Urinary bladder (tissue), 4 donors: Measurements from ENCODE around the gene MRPL17. TPM values are rescaled to one million over a fixed set of nuclear protein-coding genes. Genes with fewer than 3 reads are reported as not detected.

Experiments used
- DNase-seq: peaks from one replicate; pipeline ENCODE4 v3.0.0-alpha.2; 2015; ENCODE audit errors: extremely low spot score
- H3K27ac ChIP-seq: one replicate; pipeline ENCODE4 v1.5.1; 2013; ENCODE audit warnings: low read depth, mild to moderate bottlenecking, moderate library complexity
- H3K36me3 ChIP-seq: one replicate; pipeline ENCODE4 v1.6.1; 2013; ENCODE audit warnings: mild to moderate bottlenecking, moderate library complexity; ENCODE audit not compliant: insufficient read depth
- H3K4me1 ChIP-seq: one replicate; pipeline ENCODE4 v1.6.1; 2013; ENCODE audit warnings: mild to moderate bottlenecking, moderate library complexity; ENCODE audit not compliant: insufficient read depth
- H3K4me3 ChIP-seq: one replicate; pipeline ENCODE4 v1.5.1; 2013; ENCODE audit warnings: low read depth, low read length
- WGBS: extraction: QIAGEN DNeasy Blood & Tissue Kit; methylation state at CpG from one replicate; pipeline ENCODE4 v1.1.7; 2013; 5-methylcytosine and 5-hydroxymethylcytosine counted together
- polyA plus RNA-seq: library from polyadenylated mRNA; stranded (reverse); fragments of 200-250 nt; gene quantifications from one replicate; pipeline ENCODE4 v1.2.3, GENCODE V29; 2013
- total RNA-seq: library from RNA; depleted of rRNA; stranded (reverse); fragments of >200 nt; gene quantifications from one replicate; pipeline ENCODE4 v1.2.3, GENCODE V29; 2014
- donor health status: healthy with polysubstance abuse.
- donor health status: healthy.

Gene MRPL17
- total and polyA plus RNA-seq, 2 donors, result 29.9 to 34.3 TPM

GRCh38 chr11:6640985-6641701, 42.0 kb downstream of the MRPL17 start:
- no peak for DNase-seq
- Histone ChIP-seq H3K4me1 (no peaks in the 10 kb centered on the region), H3K27ac (no peak overlapping the region), H3K36me3 (no peaks in the 10 kb centered on the region), H3K4me3 (no peak overlapping the region)
- 92% methylated on average over 26 of the region's 26 CpGs for WGBS

GRCh38 chr11:6640036-6640984, 42.8 kb downstream of the MRPL17 start:
- DNase-seq, result no peak
- Histone ChIP-seq H3K4me3 (no peak overlapping the region), H3K27ac (no peak overlapping the region), H3K4me1 (no peaks in the 10 kb centered on the region), H3K36me3 (no peaks in the 10 kb centered on the region)
- 94% methylated on average over 36 of the region's 36 CpGs for WGBS

- no peak for DNase-seq
- Histone ChIP-seq H3K27ac (no peak overlapping the region), H3K4me1 (no peaks in the 10 kb centered on the region), H3K4me3 (no peak overlapping the region), H3K36me3 (no peaks in the 10 kb centered on the region)
- 61% methylated on average over 4 of the region's 4 CpGs for WGBS
These were observed 44.7 kb downstream of the MRPL17 start for GRCh38 chr11:6638429-6638828.

GRCh38 chr11:6637871-6638270, 45.3 kb downstream of the MRPL17 start:
- no peak for DNase-seq
- no peaks in the 10 kb centered on the region for H3K36me3 ChIP-seq
- no peak overlapping the region for H3K4me3 ChIP-seq
- no peaks in the 10 kb centered on the region for H3K4me1 ChIP-seq
- H3K27ac ChIP-seq, result no peak overlapping the region
- WGBS, result 15% methylated on average over 3 of the region's 3 CpGs

DNA sequence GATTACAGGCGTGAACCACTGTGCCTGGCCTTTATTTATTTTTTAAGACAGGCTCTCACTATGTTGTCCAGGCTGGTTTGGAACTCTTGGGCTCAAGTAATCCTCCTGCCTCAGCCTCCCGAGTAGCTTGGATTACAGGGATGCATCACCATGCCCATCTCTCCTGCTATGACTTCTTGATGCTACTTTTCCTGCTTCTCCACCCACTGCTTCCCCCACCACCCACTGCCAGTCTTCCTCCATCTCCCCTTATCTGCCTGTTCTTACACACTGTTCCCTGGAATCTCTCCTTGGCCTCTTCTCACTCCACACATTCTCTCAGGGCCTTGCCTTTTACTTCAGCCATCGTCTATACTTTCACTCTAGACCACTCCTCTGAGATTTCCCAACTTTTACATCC, 46.7 kb downstream of the MRPL17 start:
- H3K36me3 ChIP-seq, result no peaks in the 10 kb centered on the region
- H3K27ac ChIP-seq, result no peak overlapping the region
- no peaks in the 10 kb centered on the region for H3K4me1 ChIP-seq
- WGBS, result 77% methylated on average over 3 of the region's 3 CpGs
- no peak for DNase-seq
- no peak overlapping the region for H3K4me3 ChIP-seq

- Histone ChIP-seq H3K4me1 (no peaks in the 10 kb centered on the region), H3K27ac (no peak overlapping the region), H3K36me3 (no peaks in the 10 kb centered on the region), H3K4me3 (no peak overlapping the region)
- WGBS, result 43% methylated on average over 10 of the region's 10 CpGs
- DNase-seq, result no peak
These were observed 47.8 kb downstream of the MRPL17 start for GRCh38 chr11:6635082-6635932.

- Histone ChIP-seq H3K4me1 (no peaks in the 10 kb centered on the region), H3K27ac (no peak overlapping the region), H3K4me3 (no peak overlapping the region), H3K36me3 (no peaks in the 10 kb centered on the region)
- DNase-seq, result no peak
- 67% methylated on average over 1 of the region's 1 CpG for WGBS
These were observed 48.6 kb downstream of the MRPL17 start for GRCh38 chr11:6634534-6634933.

DNA sequence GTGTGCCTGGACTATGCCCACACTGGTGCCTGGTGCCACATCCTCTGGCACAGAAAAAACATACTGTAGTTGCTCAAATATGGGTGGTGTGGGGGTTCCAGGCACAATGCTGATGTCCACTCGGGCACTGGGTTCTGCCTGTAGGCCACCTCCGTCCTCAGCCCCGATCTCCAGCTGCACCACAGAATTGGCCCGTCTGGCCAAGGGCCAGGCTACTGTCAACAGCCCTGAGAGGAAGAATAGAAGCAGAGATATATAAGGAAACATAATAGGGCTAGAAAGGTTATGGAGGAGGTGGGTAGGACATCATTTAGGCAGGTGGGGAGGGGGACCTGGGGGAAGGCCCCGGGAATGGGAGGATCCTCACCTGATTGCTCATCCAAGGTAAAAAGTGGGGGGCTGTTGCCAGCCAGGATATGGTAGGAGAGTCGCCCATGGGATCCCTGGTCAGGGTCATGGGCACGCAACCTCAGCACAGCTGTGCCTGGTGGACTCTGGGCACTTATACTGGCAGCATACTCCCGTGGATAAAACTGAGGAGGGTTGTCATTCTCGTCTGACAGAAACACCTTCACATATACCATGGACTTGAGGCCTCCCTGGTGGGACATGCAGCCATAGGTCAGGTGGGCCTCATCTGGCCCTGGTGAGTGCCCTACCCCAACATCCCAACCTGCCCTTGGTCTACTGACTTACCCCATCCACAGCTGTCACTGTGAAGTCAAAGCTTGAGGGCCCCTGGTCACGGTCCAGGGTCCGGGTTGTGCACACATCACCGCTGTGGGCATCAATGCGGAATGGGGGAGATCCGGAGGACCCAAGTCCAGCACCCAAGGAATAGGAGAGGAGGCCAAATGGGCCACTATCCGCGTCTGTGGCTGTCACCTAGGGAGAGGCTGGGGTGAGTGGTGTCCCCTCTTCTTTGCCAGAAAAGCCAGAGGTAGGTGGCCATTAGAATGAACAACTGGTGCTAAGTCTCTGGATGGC, 49.4 kb downstream of the MRPL17 start:
- Histone ChIP-seq H3K36me3 (no peaks in the 10 kb centered on the region), H3K4me3 (no peak overlapping the region), H3K27ac (no peak overlapping the region), H3K4me1 (no peaks in the 10 kb centered on the region)
- no peak for DNase-seq
- WGBS, result 79% methylated on average over 16 of the region's 16 CpGs

DNA sequence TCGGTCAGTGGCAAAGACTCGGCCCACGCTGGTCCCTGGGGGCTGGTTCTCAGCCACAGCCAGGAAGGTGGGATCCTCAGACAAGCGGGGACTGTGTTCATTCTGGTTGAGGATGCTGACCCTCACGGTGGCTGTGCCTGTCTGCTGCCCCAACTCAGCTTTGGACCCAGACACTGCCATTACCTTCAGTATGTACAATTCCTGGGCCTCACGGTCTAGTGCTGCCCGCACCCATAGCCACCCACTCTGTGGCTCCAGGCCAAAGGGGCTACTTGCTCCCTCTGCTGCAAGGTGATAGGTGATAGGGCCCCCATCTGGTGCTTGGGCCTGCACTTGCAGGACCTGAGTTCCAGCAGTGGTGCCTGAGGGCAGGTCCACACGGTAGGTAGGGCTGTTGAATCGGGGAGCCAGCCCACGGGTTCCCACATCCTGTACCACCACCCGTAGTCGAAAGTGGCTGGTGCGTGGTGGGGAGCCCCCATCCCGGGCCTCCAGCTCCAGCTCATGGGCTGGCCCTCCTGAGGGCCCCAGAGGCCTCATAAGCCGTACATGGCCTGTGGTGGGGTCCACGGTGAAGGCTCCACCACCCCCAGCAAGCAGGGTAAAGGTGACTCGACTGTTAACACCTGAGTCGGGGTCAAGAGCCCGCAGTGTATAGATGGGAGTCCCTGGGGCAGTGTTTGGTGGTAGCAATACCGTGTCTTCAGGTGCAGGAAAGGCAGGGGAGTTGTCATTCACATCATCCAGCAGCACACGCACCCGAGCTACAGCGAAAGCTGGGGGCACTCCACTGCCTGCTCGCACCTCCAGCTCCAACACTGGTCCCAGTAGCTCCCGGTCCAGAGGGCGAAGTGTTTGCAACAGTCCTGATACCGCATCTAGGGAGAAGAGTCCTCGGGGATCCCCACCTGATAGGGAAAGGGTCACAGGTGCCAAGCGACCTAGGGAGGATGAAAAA, 50.7 kb downstream of the MRPL17 start:
- Histone ChIP-seq H3K27ac (no peak overlapping the region), H3K36me3 (no peaks in the 10 kb centered on the region), H3K4me1 (no peaks in the 10 kb centered on the region), H3K4me3 (no peak overlapping the region)
- WGBS, result 92% methylated on average over 29 of the region's 29 CpGs
- DNase-seq, result no peak

DNA sequence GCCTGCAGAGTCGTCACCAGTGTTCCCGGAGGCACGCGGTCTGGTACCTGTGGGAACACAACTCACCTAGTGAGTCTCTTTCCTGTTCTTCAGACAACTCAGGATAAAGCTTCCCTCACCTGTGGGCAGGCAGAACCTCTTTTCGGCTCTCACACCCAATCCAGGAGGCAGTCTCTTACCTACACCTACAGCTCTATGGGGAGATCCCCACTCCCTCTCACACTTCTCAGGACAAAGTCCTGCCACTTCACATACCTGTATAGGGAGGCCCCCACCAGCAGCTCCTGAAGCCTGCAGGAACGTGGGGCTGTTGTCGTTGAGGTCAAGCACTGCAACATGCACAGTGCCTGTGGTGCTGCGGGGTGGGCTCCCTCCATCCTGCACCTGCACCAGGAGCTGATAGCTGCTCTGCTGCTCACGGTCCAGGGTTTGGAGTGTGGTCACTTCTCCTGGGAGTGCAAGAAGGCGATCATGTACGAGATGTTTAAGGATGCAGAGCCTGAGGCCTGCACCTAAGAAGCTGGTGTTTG, 51.7 kb downstream of the MRPL17 start:
- DNase-seq, result no peak
- no peaks in the 10 kb centered on the region for H3K36me3 ChIP-seq
- H3K4me3 ChIP-seq, result no peak overlapping the region
- no peak overlapping the region for H3K27ac ChIP-seq
- H3K4me1 ChIP-seq, result no peaks in the 10 kb centered on the region
- 84% methylated on average over 11 of the region's 11 CpGs for WGBS

GRCh38 chr11:6630632-6631291, 52.4 kb downstream of the MRPL17 start:
- no peak overlapping the region for H3K4me3 ChIP-seq
- no peak overlapping the region for H3K27ac ChIP-seq
- H3K4me1 ChIP-seq, result no peaks in the 10 kb centered on the region
- WGBS, result 80% methylated on average over 28 of the region's 28 CpGs
- no peaks in the 10 kb centered on the region for H3K36me3 ChIP-seq
- DNase-seq, result no peak
